ENCODE results near the gene LIMK1.

LIMK1 gene

DNA sequence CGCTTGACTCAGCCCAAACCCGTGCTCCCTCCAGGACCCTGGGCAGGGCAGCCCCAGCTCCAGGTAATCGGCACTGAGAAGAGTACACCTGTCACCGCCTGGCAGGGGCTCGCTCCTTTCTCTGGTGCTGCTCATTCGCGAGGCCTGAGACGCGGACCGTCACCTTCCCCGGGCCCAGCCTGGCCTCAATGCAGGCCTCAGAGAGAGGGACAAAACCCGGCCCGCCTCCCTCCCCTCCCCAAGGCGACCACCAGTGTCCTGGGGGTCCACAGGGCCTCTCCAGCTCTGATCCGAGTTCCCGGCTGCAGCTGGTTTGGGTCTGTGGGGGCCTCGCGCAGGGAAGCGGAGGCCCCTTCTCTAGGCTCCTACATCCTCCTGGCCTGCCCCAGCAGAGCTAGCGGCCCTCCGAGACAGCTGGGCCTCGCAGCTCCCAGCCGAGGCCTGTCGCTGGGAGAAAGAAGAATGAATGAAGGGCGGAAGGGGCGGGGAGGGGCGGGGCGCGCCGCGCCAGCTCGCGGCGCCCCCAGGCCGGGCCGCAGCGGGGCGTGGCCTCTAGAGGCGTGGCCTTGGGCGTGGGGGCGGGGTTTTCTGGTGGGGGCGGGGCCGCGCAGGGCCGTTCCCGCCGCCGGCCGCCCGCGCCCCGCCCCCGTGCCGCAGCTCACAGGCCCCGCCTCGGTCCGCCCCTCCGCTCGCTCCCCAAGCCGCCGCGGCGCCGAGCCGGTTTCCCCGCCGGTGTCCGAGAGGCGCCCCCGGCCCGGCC lies at the start of gene LIMK1:
TSS of gene LIMK1 (plus strand) at position 688 of the 760 bp plus-strand sequence. CDS start 187 bp downstream, outside the sequence.
- Histone ChIP-seq H3K27ac (ENCODE audit: low read length) (no peak within 1 kb of the TSS), H3K9ac (ENCODE audit: low read length in 2 of 2) (peak within 1 kb of the TSS; percentile 55 to 64), H3K36me3 (ENCODE audit: control insufficient read depth in 2 of 2, insufficient read depth in 2 of 2, low read length in 2 of 2) (peaks cover 0 to 2% of the 10 kb centered on the region in 2 donors), H3K27me3 (ENCODE audit: control insufficient read depth in 1 of 2, insufficient read depth in 2 of 2, low read length in 2 of 2) (no peaks in the 10 kb centered on the region), H3K9me3 (ENCODE audit: control insufficient read depth in 2 of 2, low read length in 2 of 2) (no peaks in the 10 kb centered on the region), H3K4me1 (ENCODE audit: control insufficient read depth, insufficient read depth, low read length) (peaks cover 19% of the 10 kb centered on the region), H3K4me3 (ENCODE audit: low read length in 2 of 2) (peak within 1 kb of the TSS; percentile 67 to 76)

DNA sequence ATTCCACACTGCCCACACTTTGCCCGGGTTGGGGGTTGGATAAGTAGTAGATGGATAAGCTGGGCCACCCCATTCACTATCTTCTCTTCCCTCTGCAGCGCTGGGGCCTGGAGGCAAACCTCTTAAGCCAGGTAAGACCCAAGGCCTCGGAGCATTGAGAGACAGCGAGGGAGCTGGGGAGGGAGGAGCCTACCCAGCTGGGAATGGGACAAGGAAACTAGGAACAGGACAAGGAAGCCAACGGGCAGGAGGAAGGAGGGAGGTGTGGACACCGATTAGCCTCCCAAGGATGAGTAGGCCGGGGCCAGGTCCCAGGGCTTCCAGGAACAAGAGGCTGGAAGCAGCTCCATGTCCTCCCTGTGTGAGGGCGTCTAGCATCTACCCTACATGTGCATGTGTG lies 46.0 kb upstream of the LIMK1 start:
- Histone ChIP-seq H3K4me1 (ENCODE audit: control insufficient read depth, insufficient read depth, low read length) (peaks cover 42% of the 10 kb centered on the region), H3K9ac (ENCODE audit: low read length in 2 of 2) (peak overlapping the region in 1 of 2 donors; percentile 20), H3K36me3 (ENCODE audit: control insufficient read depth in 2 of 2, insufficient read depth in 2 of 2, low read length in 2 of 2) (peaks cover 11 to 30% of the 10 kb centered on the region in 2 donors), H3K27ac (ENCODE audit: low read length) (peak overlapping the region; percentile 60), H3K27me3 (ENCODE audit: control insufficient read depth in 1 of 2, insufficient read depth in 2 of 2, low read length in 2 of 2) (no peaks in the 10 kb centered on the region), H3K9me3 (ENCODE audit: control insufficient read depth in 2 of 2, low read length in 2 of 2) (no peaks in the 10 kb centered on the region), H3K4me3 (ENCODE audit: low read length in 2 of 2) (no peak overlapping the region)

DNA sequence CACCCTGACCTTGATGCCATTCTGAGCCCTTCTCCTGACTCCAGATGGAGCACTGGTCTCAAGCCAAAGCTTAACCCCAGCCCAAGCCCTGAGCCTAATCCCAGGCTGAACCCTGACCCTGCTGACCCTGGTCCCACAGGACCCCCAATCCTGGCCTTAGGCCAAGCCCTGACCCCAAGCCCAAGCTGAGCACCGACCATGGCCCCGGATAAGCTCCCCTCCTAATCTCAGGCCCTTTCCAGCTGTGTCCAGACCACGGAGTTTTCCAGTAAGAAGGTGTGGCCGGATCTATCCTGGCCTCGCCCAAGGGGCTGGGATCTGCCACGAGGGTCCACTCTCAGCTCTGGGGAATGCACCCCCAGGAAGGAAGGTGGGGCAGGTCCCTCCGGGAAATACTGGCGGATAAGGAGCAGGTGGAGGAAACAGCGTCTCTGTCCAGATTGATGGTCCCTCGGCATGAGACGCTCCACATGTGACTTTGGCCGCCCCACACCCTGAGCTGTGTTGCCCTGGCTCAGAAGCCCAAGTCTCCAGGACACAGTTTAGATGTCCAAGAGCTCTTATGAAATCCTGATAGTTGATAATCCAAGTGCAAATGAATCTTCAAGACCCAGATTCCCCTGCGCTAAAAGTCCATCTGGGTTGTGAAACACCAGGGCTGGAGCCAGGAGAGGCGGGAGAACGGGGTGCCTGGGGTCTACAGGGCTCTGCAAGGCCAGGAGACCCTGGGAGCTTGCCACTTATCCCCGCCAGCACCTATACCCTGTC lies 45.2 kb upstream of the LIMK1 start:
- Histone ChIP-seq H3K4me1 (ENCODE audit: control insufficient read depth, insufficient read depth, low read length) (peaks cover 42% of the 10 kb centered on the region), H3K27me3 (ENCODE audit: control insufficient read depth in 1 of 2, insufficient read depth in 2 of 2, low read length in 2 of 2) (no peaks in the 10 kb centered on the region), H3K4me3 (ENCODE audit: low read length in 2 of 2) (no peak overlapping the region), H3K9me3 (ENCODE audit: control insufficient read depth in 2 of 2, low read length in 2 of 2) (no peaks in the 10 kb centered on the region), H3K36me3 (ENCODE audit: control insufficient read depth in 2 of 2, insufficient read depth in 2 of 2, low read length in 2 of 2) (peaks cover 11 to 30% of the 10 kb centered on the region in 2 donors), H3K9ac (ENCODE audit: low read length in 2 of 2) (no peak overlapping the region), H3K27ac (ENCODE audit: low read length) (peak overlapping the region; percentile 60)

DNA sequence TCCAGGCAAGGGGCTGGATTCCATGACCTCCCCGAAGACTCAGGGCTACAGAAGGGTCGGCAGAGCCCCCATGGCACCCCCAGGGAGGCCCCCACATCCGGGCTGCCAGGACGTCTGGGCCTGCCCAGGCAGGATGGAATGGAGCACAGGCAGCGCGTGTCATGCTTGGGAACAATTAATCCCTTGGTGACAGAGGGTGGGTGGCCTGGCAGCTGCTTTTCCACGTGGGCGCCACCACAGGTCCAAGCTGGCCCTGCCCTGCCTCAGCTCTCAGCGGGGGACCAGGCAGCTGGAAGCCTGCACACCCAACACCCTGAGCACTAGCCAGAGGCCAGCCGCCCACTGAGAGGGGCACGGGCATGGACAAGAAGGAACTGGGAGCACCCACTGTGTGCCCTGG lies 44.3 kb upstream of the LIMK1 start:
- no peak overlapping the region for H3K9ac ChIP-seq (ENCODE audit: low read length in 2 of 2)
- no peak overlapping the region for H3K27ac ChIP-seq (ENCODE audit: low read length)
- no peaks in the 10 kb centered on the region for H3K27me3 ChIP-seq (ENCODE audit: control insufficient read depth in 1 of 2, insufficient read depth in 2 of 2, low read length in 2 of 2)
- no peaks in the 10 kb centered on the region for H3K9me3 ChIP-seq (ENCODE audit: control insufficient read depth in 2 of 2, low read length in 2 of 2)
- H3K4me3 ChIP-seq (ENCODE audit: low read length in 2 of 2) = no peak overlapping the region
- H3K4me1 ChIP-seq (ENCODE audit: control insufficient read depth, insufficient read depth, low read length) = peaks cover 41% of the 10 kb centered on the region
- H3K36me3 ChIP-seq (ENCODE audit: control insufficient read depth in 2 of 2, insufficient read depth in 2 of 2, low read length in 2 of 2) = peaks cover 11 to 30% of the 10 kb centered on the region in 2 donors

DNA sequence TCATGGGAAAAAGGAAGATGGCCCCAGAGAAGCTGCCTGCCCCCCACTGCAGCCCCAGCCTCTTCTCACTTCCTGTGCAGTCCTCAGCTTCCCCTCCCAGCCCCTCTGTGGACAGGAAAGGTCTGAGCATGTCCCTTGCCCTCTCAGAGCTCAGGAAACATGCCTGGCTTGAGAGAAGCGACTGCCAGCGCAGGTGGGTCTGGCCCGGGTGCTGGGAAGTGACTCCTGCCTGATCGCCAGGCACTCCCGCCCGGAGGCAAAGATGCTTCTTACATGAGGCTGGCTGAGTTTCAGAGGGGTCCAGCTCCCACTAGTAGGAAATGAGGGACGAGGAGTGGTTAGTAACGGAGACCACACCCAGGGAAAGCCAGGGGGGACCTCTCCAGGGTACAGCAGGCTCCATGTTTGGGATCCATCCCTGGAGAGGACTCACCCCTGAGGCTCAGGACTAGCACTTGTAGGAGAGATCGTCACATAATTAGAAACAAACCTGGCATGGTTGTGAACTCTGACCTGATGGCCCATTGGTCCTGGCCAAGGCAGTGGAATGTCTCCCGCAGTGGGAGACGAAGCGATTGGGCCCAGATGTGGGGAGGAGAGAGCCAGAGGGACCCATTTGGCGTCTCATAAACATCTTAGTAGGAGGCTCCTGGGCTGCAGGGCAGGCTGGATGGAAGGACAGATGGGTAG lies 43.4 kb upstream of the LIMK1 start:
- no peak overlapping the region for H3K27ac ChIP-seq (ENCODE audit: low read length)
- peaks cover 42% of the 10 kb centered on the region for H3K4me1 ChIP-seq (ENCODE audit: control insufficient read depth, insufficient read depth, low read length)
- H3K9ac ChIP-seq (ENCODE audit: low read length in 2 of 2) = no peak overlapping the region
- peaks cover 11 to 28% of the 10 kb centered on the region in 2 donors for H3K36me3 ChIP-seq (ENCODE audit: control insufficient read depth in 2 of 2, insufficient read depth in 2 of 2, low read length in 2 of 2)
- H3K27me3 ChIP-seq (ENCODE audit: control insufficient read depth in 1 of 2, insufficient read depth in 2 of 2, low read length in 2 of 2) = no peaks in the 10 kb centered on the region
- no peak overlapping the region for H3K4me3 ChIP-seq (ENCODE audit: low read length in 2 of 2)
- no peaks in the 10 kb centered on the region for H3K9me3 ChIP-seq (ENCODE audit: control insufficient read depth in 2 of 2, low read length in 2 of 2)

DNA sequence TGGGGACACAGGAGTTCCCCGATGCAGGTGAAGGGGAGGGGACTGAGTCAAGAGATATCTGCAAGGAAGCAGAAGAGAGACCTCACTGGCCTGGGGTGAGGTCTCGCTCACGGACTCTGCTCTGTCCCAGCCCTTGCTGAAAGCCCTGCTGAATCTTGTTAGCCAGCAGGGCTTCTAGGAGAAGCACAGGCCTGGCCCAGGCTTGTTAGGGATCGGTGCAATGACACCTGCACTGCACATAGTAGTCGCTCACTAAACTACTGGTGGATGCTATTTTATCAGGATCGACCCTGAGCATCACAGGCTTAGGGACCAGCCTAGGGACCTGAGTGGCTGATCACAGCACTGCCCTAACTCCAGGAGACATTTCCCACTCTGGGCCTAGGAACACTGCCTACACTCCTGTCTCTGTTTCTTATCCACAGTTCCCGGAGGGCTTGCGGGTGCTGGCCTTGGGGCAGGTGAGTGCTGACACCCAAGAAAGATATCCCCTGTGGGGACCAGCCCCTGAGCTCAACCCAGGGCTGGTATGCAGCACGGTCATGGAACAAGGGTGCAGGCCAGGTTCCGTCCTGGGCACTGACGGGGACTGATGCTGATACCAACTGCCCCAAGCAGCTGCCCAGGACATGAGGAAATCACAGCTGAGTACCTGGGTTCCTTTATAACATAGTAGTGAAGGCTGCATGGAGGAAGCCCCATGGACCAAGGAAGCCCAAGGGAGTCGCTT lies 42.6 kb upstream of the LIMK1 start:
- Histone ChIP-seq H3K27ac (ENCODE audit: low read length) (no peak overlapping the region), H3K36me3 (ENCODE audit: control insufficient read depth in 2 of 2, insufficient read depth in 2 of 2, low read length in 2 of 2) (peaks cover 11 to 24% of the 10 kb centered on the region in 2 donors), H3K9me3 (ENCODE audit: control insufficient read depth in 2 of 2, low read length in 2 of 2) (no peaks in the 10 kb centered on the region), H3K4me3 (ENCODE audit: low read length in 2 of 2) (no peak overlapping the region), H3K27me3 (ENCODE audit: control insufficient read depth in 1 of 2, insufficient read depth in 2 of 2, low read length in 2 of 2) (no peaks in the 10 kb centered on the region), H3K9ac (ENCODE audit: low read length in 2 of 2) (no peak overlapping the region), H3K4me1 (ENCODE audit: control insufficient read depth, insufficient read depth, low read length) (peaks cover 42% of the 10 kb centered on the region)

DNA sequence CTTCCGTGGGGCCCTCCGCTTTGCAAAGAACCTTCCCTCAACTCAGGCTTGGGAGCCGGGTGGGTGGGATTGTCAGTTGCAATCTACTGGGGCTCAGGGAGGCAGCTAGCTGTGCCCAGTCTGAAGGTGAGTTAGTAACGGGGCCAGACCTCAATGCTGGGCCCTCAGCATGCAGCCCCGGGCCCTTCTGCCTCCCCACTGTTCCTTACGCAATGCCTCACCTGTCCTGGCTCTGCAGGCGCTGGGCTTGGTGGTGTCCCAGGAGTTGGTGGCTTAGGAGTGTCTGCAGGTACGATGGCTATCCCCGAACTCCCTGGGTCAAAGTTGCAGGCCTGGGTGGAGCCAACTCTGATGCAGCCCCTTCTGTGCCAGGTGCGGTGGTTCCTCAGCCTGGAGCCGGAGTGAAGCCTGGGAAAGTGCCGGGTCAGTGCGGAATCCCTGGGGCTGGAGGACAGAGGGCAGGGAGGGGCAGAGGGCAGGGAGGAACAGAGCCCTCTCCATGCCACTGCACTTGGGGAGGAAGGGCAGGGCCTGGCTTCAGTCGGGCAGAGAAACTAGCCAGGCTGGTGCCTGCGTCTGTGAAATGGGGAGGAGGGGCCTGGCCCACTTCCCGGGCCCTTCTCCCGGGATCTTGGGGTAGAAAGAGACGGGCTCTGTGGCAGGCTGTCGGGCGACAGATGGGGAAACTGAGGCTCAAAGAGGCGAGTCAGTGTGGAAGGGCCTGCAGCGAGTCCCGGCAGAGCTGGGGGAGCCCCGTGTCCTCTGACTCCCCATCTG lies 40.7 kb upstream of the LIMK1 start:
- H3K4me1 ChIP-seq (ENCODE audit: control insufficient read depth, insufficient read depth, low read length) = peaks cover 37% of the 10 kb centered on the region

DNA sequence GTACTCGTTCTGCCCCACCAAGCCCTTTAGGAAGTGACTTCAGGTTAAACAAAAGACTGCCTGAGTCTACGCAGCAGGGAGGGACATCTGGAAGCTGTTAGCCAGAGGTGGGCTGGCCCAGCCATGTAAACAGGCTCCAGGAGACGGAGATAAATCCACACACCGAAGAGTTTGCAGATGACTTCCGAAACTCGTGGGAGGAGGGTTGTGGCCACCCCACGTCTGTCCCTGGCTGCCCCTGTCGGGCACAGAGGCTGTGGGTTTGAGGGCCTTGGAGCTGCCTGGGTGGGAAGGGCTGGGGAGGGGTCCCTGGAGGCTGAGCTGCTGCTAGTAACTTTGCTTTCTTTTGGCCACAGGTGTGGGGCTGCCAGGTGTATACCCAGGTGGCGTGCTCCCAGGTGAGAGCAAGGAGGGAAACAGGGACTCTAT lies 40.1 kb upstream of the LIMK1 start:
- H3K27me3 ChIP-seq (ENCODE audit: control insufficient read depth in 1 of 2, insufficient read depth in 2 of 2, low read length in 2 of 2) = no peaks in the 10 kb centered on the region
- H3K9me3 ChIP-seq (ENCODE audit: control insufficient read depth in 2 of 2, low read length in 2 of 2) = no peaks in the 10 kb centered on the region
- H3K27ac ChIP-seq (ENCODE audit: low read length) = peak overlapping the region; percentile 71
- H3K4me1 ChIP-seq (ENCODE audit: control insufficient read depth, insufficient read depth, low read length) = peaks cover 33% of the 10 kb centered on the region
- H3K36me3 ChIP-seq (ENCODE audit: control insufficient read depth in 2 of 2, insufficient read depth in 2 of 2, low read length in 2 of 2) = peaks cover 15 to 31% of the 10 kb centered on the region in 2 donors
- H3K4me3 ChIP-seq (ENCODE audit: low read length in 2 of 2) = peak overlapping the region in 1 of 2 donors; percentile 47
- peak overlapping the region; percentile 26 to 29 for H3K9ac ChIP-seq (ENCODE audit: low read length in 2 of 2)

More for the DNA sequence above, 40.7 kb upstream of the LIMK1 start:
- Histone ChIP-seq H3K27me3 (ENCODE audit: control insufficient read depth in 1 of 2, insufficient read depth in 2 of 2, low read length in 2 of 2) (no peaks in the 10 kb centered on the region), H3K9ac (ENCODE audit: low read length in 2 of 2) (peak overlapping the region; percentile 26 to 29), H3K36me3 (ENCODE audit: control insufficient read depth in 2 of 2, insufficient read depth in 2 of 2, low read length in 2 of 2) (peaks cover 10 to 29% of the 10 kb centered on the region in 2 donors), H3K9me3 (ENCODE audit: control insufficient read depth in 2 of 2, low read length in 2 of 2) (no peaks in the 10 kb centered on the region), H3K4me3 (ENCODE audit: low read length in 2 of 2) (peak overlapping the region in 1 of 2 donors; percentile 47), H3K27ac (ENCODE audit: low read length) (peak overlapping the region; percentile 71)

DNA sequence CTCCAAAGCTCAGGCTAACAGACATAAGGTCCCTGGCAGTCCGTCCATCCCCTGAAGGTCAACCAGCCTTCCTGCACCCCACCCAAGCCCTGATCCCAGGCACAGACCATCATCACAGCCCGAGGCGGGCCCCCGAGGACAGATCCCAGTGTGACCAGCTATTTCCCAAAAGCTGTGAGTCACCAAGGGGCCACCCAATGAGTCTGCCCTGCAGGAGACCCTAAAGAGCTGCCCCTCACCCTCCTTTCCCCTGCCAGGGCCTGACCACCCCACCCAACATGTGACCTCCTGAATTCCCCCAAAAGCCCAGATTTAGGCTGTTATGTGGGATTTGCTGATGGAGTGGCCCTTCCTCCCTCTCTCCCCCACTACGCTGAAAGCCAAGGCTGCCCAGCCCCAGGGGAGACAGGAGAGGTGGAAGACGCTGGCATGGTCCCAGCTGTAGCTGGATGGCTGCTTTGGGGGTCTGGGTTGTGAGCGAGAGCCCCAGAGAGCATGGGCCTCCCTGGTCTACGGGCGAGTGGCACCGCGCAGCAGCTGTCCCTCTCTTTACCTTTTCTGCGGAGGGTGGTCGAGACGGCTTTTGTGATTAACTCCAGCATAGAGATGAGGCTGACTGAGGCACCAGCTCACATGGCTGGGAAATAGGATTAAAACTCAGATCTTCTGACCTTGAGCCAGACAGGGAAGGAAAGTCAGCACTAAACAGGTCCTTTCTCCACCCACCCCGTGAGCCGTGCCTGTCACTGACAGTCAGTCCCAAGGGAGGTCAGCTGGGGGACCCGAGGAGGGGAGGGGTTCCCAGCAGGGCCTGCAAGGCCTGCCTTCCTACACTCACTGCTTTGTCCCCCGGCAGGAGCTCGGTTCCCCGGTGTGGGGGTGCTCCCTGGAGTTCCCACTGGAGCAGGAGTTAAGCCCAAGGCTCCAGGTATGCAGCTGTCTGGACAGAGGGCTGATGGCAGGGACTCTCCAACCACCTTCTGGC lies 38.9 kb upstream of the LIMK1 start:
- no peak overlapping the region for H3K4me3 ChIP-seq (ENCODE audit: low read length in 2 of 2)
- peaks cover 27% of the 10 kb centered on the region for H3K4me1 ChIP-seq (ENCODE audit: control insufficient read depth, insufficient read depth, low read length)
- no peak overlapping the region for H3K9ac ChIP-seq (ENCODE audit: low read length in 2 of 2)
- no peaks in the 10 kb centered on the region for H3K27me3 ChIP-seq (ENCODE audit: control insufficient read depth in 1 of 2, insufficient read depth in 2 of 2, low read length in 2 of 2)
- no peaks in the 10 kb centered on the region for H3K9me3 ChIP-seq (ENCODE audit: control insufficient read depth in 2 of 2, low read length in 2 of 2)
- no peak overlapping the region for H3K27ac ChIP-seq (ENCODE audit: low read length)
- peaks cover 27 to 42% of the 10 kb centered on the region in 2 donors for H3K36me3 ChIP-seq (ENCODE audit: control insufficient read depth in 2 of 2, insufficient read depth in 2 of 2, low read length in 2 of 2)

Measured in stomach smooth muscle (tissue), 2 donors.